NCI-H1694 (cell line): Measurements from ENCODE around the gene DAB2.
"Not testable (repeated sequence)": the region's sequence is repeated elsewhere in the genome, so short reads cannot be mapped to it uniquely, and the experiment has no call there.

ENCODE experiments used
- DNase-seq: peaks from one replicate; lab custom pipeline; 2025; lab: John Stamatoyannopoulos, UW

DAB2 gene

DNA sequence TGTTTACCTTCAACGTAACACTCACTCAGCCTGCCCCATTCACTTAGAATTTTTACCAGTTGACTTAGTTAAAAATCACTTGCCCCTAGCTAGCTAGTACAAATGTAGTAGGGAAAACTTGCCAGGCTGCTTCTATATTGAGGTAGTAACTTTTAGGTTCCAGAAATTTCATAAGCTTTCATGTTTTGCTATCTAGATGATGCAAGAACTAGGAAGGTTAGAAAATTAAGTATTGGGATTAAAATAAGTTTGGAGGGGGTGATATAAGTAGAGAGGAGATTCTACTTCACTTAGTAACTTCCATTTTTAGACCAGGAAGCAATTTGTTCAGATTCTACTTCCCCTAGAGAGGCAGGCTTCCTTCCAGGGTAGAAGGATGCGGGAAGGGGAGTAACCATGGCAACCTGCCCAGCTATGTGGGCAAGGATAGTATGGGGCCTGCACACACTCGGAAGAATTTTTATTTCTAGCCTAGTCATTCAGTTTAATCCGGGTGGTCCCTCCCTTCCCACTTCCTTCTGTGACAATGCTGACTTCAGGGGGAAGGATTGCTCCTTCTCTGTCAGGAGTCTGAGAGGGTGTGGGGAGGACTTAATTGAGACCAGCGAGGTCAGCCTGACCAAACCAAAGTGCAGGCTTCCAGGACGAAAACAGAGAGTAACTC lies 4.2 kb downstream of the DAB2 start:
- no peak for DNase-seq

DNA sequence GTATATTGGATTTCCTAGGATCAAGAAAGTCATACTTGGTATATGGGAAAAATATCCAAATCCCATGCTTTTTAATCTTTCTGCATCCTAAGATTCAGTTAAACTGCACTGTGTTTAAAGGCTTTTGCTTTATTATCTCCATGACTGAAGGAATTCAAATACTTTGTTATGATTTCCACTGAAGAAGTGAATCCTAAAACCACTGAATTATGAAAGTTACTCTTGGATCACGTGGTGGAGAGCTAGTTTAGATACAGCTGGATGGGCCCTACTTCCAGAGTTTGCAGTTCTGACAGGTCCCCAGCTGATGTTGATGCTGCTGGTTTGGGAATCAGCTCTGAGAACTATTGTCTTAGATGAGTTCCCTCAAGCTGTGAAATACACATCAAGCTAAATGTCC lies 5.0 kb downstream of the DAB2 start:
- no peak for DNase-seq

DNA sequence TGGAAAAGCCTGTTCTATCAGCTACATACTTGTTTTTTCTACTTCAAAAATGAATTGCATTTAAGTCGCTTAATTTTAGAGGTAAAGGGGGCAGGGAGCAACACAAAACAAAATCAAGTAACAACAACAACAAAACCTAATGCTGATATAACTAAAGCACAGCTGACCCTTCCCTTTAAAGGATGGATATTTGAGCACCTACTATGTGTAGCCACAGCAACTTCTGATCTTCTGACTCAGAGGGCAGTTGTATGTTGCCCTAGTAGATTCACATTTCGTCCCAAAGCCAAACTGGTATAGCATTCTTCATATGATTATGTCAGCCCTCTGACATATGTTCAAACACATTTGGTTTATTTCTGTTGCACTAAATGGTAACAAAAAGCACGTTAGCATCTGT lies 6.8 kb downstream of the DAB2 start:
- no peak for DNase-seq

GRCh38 chr5:39415201-39415600 lies 9.6 kb downstream of the DAB2 start:
- DNase-seq: no peak

GRCh38 chr5:39414426-39414825 lies 10.4 kb downstream of the DAB2 start:
- no peak for DNase-seq

GRCh38 chr5:39413771-39414170 lies 11.0 kb downstream of the DAB2 start:
- DNase-seq: no peak

DNA sequence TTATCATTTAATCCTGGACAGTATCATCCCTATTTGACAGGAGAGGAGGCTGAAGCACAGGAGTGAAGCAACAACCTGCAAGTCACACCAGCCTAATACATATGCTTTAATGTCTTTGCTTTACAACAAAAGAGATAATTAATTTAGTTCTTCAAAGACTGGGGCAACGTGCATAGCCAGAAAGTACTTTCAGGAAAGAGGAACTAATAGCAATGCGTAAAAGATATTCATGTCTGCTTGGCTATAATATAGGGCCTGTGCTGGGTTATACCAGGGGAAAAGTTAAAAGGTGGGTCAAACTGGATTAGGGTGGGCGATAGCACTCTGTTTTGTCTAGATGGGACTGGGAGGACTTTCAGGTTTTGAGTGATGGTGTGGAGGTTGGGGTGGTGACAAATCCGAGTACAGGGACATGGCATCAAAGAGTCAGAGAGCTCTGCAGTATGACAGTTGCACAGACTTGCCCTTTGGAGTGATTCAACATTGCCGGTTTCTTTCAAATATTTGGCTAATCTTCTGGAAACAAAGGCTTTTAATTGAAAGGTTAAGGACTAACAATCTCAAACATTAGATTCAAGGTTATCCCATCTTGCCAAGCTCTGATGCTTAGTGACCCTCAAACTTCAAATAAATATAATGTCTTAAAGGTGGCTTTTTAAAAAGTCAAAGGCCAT lies 11.9 kb downstream of the DAB2 start:
- DNase-seq: no peak

GRCh38 chr5:39411985-39412384 lies 12.8 kb downstream of the DAB2 start:
- DNase-seq: no peak

DNA sequence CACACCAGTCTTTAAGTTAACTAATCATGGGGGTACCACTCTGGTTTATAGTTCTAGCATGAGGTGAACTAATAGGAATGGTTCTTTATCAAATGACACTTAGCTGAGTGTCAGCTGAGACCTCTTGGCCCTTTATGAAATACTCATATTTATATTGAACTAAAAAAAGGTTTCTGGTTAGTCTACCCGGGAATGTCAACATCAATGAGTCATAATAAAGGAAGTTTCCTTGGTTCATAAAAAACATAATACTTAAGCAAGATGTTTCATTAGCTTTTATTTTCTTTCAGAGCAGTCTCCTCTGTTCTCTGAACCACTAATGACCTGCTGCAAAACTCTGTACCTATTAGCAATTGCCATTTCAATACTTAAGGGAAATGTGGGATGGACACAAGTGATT lies 13.7 kb downstream of the DAB2 start:
- no peak for DNase-seq

DNA sequence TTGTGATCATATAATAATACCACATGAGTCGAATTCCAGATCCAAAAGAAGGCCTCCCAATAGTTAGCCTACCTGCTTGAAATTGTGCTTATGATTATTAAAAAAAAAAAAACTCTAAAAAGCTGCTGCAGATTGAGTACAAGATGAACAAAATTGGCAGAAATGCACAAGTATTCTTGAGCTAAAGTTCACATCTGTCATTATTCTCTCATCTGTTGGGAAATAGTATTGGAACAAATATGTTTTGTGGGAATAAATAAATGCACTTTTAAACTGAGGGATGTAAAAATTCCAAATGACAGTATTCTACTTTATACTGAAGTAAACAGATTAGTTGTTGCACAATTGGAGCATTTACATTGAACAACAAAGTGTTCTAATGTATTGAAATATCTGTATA lies 15.7 kb downstream of the DAB2 start:
- no peak for DNase-seq

DNA sequence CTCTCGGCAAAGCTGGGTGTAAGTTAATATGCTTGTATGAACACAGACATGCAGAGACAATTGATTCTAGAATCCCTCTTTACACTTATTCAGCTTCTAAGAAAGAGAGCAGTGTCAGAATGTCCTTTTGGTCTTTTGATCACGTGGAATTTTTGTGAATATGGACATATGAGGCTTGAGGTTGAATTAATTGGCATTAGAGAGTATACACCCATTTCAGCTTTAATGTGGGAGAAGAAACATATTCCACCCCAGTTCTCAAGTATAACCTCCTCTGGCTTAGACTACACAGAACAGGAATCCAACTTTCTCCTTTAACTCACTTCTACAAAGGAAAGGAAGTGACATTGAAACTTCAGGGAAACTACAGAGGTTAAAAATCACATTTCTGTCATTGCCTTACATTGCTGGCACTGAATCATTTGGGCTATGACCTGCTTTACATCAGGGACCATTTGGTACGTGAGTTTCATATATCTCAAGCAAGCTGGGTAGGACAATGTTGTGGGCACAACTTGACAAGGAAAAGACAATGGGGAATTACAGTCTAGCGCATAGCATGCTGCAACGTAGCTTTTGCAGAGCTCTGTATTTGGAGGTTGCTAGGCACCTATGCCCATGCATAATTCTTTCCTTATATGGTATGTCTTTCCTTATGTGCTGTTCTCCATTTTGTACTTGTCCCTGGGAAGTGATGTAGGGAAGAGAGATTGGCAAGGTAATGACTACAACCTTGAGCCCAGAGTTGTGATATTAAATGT lies 19.5 kb downstream of the DAB2 start:
- DNase-seq: no peak

DNA sequence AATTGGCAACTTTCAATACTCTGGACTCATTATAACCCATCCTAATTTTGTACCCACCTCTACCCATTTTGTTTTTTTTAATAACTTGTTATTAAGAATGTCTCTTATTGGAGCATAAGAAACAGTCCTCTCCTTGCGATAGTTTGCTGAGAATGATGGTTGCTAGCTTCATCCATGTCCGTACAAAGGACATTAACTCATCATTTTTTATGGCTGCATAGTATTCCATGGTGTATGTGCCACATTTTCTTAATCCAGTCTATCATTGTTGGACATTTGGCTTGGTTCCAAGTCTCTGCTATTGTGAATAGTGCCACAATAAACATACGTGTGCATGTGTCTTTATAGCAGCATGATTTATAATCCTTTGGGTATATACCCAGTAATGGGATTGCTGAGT lies 21.0 kb downstream of the DAB2 start:
- not testable (repeated sequence) for DNase-seq

GRCh38 chr5:39402140-39402539 lies 22.6 kb downstream of the DAB2 start:
- DNase-seq: not testable (repeated sequence)

DNA sequence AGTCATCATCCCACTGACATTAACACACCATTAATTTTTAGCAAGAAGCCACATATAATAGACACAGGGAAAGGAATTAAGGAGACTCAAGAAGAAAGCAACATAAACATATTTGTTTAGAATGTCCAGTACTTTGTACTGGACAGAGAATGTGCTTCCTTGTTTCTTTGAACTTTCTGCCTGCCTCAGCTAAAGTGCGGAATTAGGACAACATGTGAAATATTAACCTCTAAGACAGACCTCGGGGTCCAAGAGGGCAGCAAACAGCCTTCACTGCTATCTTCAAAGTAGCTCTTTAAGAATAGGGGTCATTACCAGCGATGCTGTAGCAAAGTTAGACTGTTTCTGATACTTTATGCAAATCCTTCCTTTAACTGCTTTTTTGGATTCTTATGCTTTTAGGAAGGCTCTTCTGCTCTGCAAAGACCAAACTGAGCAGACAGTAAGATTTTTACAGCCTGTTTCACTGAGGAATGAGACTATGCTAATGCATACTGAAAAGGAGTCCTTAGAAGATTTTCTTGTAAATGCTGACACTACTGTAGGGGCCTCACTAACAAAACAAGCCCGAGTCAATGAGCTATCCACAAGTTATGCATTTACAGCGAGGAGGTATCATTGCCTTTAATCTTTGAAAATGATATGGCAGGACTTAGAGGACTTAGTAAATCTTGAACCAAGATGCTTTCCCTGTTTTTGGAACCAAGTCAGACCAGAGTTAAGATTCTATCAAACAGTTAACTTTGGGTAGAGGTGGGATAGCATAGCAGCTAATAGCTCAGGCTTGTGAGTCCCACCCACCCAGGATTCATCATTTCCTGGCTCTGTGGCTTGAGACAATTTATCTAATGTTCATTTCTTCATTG lies 23.8 kb downstream of the DAB2 start:
- no peak for DNase-seq

GRCh38 chr5:39399135-39400036 lies 25.4 kb downstream of the DAB2 start:
- no peak for DNase-seq

GRCh38 chr5:39396843-39397242 lies 27.9 kb downstream of the DAB2 start:
- no peak for DNase-seq

DNA sequence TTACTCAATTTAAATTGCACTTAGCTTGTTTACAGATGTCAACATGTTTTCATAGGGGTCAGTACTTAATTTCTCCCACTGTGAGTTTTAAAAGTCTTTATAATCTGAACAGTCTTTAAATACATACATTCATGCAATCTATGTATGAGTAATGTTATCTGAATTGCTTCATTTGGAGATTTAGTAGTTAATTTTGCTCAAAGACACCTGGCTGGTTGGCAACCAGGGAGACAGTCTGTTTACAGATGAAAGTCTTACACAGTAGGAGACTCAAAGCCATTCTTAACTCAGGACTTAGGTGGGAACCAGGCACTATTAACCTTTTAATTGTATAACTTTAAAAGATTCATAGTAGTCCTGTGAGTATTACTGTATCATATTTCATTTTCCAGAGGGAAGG lies 29.3 kb downstream of the DAB2 start:
- no peak for DNase-seq

DNA sequence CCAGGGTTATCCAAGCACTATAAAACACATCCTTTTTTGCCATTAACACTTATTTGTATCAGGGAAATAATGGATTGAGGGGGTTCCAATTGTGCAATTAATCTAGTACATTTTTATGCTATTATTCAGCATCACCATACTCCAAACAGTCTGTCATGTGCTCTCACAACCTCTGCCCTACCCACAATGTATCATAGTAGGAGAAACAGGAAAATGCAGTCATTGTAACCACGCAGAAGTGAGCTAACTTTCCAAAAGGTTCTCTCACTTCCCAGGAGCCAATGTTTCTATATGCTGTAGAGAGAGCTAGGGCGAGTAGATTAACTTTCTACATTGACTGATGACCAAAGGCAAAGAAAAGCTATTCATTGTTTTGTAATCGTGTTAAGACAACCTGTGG lies 29.8 kb downstream of the DAB2 start:
- no peak for DNase-seq

GRCh38 chr5:39390945-39391344 lies 33.8 kb downstream of the DAB2 start:
- no peak for DNase-seq

GRCh38 chr5:39387293-39387692 lies 37.5 kb downstream of the DAB2 start:
- no peak for DNase-seq

GRCh38 chr5:39384271-39384670 lies 40.5 kb downstream of the DAB2 start:
- no peak for DNase-seq
